ENCODE measurements around the gene NR3C2.

The NR3C2 gene

DNA sequence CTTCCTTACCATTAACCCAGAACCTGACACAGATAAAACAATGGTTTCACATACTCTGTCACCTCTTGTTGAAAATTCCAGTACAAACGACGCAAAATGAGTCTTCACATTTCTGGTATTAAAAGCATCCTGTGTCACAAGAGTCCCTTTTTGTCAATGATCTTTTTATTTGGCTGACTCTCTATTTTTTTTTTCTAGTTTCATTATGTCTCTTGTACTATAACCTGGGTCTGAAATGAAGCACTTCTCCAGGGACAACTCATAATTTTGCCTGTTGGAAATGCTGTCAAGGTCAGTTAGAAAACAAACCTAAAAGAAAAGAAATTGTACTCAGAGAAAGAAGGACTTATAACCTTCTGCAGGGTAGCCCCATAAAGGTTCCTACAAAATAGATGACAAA, 93.1 kb downstream of the NR3C2 start:
- Histone ChIP-seq H3K9ac (ENCODE audit: insufficient read length) (no peak overlapping the region), H3K27ac (no peak overlapping the region), H3K36me3 (ENCODE audit: insufficient read depth, low read length) (no peaks in the 10 kb centered on the region), H3K9me3 (ENCODE audit: low read depth, low read length) (no peaks in the 10 kb centered on the region), H3K4me3 (no peak overlapping the region)
- DNase-seq (ENCODE audit: low read depth, low spot score), result no peak
- TF ChIP-seq POLR2AphosphoS5 (IDR thresholded peaks at IDR 0.05; ENCODE audit: borderline replicate concordance, low read depth, low read length), result no peak
- TF ChIP-seq FOXP2 (optimal IDR thresholded peaks at IDR 0.05; ENCODE audit: control extremely low read depth, extremely low read length, insufficient read depth), result no peak
- no peak for TF ChIP-seq EZH2 (IDR thresholded peaks at IDR 0.05)

DNA sequence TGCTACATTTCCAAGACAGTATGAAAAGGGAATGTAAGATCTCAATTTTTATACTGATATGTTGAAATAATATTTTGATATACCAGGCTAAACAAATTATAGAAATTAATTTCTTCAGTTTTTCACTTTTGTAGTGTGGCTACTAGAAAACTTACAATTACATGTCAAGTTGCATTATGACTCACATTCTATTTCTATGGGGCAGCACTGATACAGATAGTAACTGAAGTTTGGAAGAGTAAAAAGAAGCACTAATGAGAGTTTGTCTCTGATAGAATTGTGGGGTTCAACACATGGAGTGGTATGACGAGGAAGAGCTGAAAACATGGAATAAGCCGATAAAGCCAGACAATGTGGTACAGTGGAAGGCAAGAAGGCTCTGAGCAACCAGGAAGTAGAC, 95.6 kb downstream of the NR3C2 start:
- no peak overlapping the region for H3K4me3 ChIP-seq
- TF ChIP-seq FOXP2 (optimal IDR thresholded peaks at IDR 0.05; ENCODE audit: control extremely low read depth, extremely low read length, insufficient read depth), result no peak
- H3K36me3 ChIP-seq (ENCODE audit: insufficient read depth, low read length), result no peaks in the 10 kb centered on the region
- H3K27ac ChIP-seq, result no peak overlapping the region
- H3K9me3 ChIP-seq (ENCODE audit: low read depth, low read length), result no peaks in the 10 kb centered on the region
- H3K9ac ChIP-seq (ENCODE audit: insufficient read length), result no peak overlapping the region
- no peak for DNase-seq (ENCODE audit: low read depth, low spot score)

DNA sequence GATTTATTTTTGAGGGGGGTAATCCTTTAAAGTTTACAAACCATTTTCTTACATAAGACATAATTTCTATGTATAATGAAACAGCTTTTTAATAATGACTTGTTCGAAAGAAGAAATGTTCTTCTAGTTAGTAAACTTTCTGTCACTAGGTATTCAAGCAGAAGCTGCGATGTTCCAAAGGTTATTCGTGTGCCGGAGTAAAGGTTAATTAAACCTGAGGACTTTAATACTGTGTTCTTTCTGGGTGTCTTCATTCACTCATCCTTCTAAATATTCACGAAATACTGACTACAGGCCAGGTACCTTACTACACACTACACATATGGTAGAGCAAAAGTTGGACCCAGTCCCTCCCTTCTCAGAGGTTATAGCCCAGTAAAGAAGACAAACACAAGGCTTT, 96.7 kb downstream of the NR3C2 start:
- no peaks in the 10 kb centered on the region for H3K36me3 ChIP-seq (ENCODE audit: insufficient read depth, low read length)
- no peaks in the 10 kb centered on the region for H3K9me3 ChIP-seq (ENCODE audit: low read depth, low read length)
- no peak overlapping the region for H3K9ac ChIP-seq (ENCODE audit: insufficient read length)
- H3K27ac ChIP-seq, result no peak overlapping the region
- no peak for DNase-seq (ENCODE audit: low read depth, low spot score)
- no peak for TF ChIP-seq EZH2 (IDR thresholded peaks at IDR 0.05)
- no peak for TF ChIP-seq FOXP2 (optimal IDR thresholded peaks at IDR 0.05; ENCODE audit: control extremely low read depth, extremely low read length, insufficient read depth)
- TF ChIP-seq POLR2AphosphoS5 (IDR thresholded peaks at IDR 0.05; ENCODE audit: borderline replicate concordance, low read depth, low read length), result no peak
- no peak overlapping the region for H3K4me3 ChIP-seq

DNA sequence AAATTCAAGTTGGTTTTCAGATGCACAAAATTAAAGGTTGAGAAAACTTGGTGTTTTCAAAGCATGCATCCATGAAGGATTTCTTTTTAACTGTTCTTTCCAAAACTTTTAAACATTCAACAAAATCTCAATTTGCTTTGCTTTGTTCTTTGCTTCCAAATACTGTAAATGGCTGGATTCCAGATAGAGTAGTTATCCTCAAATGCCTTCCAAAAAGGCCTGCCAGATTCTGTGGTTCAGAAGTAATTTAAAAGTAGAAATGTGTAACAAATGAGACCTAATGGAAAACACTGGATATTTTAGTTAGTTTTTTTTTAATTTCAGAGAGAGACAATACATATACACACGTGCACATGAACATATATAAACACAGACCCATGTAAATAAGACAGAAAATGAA, 97.3 kb downstream of the NR3C2 start:
- Histone ChIP-seq H3K27ac (no peak overlapping the region), H3K36me3 (ENCODE audit: insufficient read depth, low read length) (no peaks in the 10 kb centered on the region), H3K9me3 (ENCODE audit: low read depth, low read length) (no peaks in the 10 kb centered on the region), H3K9ac (ENCODE audit: insufficient read length) (no peak overlapping the region), H3K4me3 (no peak overlapping the region)
- no peak for TF ChIP-seq POLR2AphosphoS5 (IDR thresholded peaks at IDR 0.05; ENCODE audit: borderline replicate concordance, low read depth, low read length)
- TF ChIP-seq FOXP2 (optimal IDR thresholded peaks at IDR 0.05; ENCODE audit: control extremely low read depth, extremely low read length, insufficient read depth), result no peak
- TF ChIP-seq EZH2 (IDR thresholded peaks at IDR 0.05), result no peak
- no peak for DNase-seq (ENCODE audit: low read depth, low spot score)

DNA sequence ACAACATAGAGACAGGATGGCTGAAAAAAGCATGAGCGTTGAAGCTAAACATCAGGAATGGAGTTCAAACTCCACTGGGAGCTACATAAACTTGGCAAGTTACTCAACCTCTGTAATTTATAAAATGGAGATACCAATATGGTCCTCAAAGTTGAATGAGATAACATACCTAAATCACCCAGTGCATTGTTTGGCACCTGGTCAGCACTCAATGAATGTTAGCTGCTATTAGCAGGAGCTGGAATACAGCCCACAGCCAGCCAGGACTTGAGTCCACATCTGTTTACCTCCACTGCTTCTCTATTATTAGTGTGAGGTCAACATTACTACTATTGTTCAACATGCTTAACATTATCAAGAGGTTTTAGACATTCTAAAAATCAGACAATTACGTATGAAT, 97.9 kb downstream of the NR3C2 start:
- no peak overlapping the region for H3K9ac ChIP-seq (ENCODE audit: insufficient read length)
- no peaks in the 10 kb centered on the region for H3K9me3 ChIP-seq (ENCODE audit: low read depth, low read length)
- TF ChIP-seq FOXP2 (optimal IDR thresholded peaks at IDR 0.05; ENCODE audit: control extremely low read depth, extremely low read length, insufficient read depth) (no peak), POLR2AphosphoS5 (IDR thresholded peaks at IDR 0.05; ENCODE audit: borderline replicate concordance, low read depth, low read length) (no peak), EZH2 (IDR thresholded peaks at IDR 0.05) (no peak)
- no peak for DNase-seq (ENCODE audit: low read depth, low spot score)
- no peak overlapping the region for H3K4me3 ChIP-seq
- no peaks in the 10 kb centered on the region for H3K36me3 ChIP-seq (ENCODE audit: insufficient read depth, low read length)
- no peak overlapping the region for H3K27ac ChIP-seq

DNA sequence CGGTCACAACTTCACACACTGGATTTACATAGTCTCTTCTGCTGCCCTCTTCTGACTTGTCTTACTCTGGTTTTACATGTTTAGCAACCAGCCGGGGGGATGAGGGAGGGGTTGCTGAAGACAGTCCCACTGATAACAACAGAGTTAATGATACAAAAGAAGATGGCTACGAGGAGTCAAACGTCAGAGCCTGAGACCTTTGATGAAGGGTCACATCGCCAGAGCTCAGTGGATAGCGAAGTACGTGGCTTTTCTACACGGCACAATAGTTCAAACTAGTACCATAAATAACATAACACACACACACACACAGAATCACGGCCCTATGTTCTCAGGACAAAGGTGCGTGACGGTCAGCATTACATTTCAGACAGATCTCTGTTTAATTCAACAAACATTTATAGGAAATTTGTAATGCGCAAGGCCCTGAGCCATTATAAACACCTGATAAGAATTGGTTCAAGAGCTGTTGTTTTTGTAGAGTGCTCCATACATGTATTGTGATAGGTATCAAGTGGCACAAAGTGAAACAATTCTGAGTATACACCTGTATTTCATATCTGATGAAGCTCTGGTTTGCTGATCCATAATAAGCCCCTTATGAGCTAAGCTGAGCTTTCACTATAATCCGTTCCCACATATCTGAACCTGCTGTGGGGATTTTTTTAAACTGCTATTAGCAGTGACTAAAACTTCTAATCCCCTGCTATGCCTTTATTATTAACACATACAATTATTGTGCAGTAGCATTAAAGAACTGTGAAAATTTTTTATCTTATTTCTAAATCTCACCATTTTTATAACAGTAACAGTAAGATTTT, 100.0 kb downstream of the NR3C2 start:
- TF ChIP-seq POLR2AphosphoS5 (IDR thresholded peaks at IDR 0.05; ENCODE audit: borderline replicate concordance, low read depth, low read length), result no peak
- no peak for TF ChIP-seq FOXP2 (optimal IDR thresholded peaks at IDR 0.05; ENCODE audit: control extremely low read depth, extremely low read length, insufficient read depth)
- no peak for TF ChIP-seq EZH2 (IDR thresholded peaks at IDR 0.05)
- DNase-seq (ENCODE audit: low read depth, low spot score), result no peak
- H3K36me3 ChIP-seq (ENCODE audit: insufficient read depth, low read length), result no peaks in the 10 kb centered on the region
- H3K27ac ChIP-seq, result no peak overlapping the region
- H3K4me3 ChIP-seq, result no peak overlapping the region
- no peaks in the 10 kb centered on the region for H3K9me3 ChIP-seq (ENCODE audit: low read depth, low read length)
- H3K9ac ChIP-seq (ENCODE audit: insufficient read length), result no peak overlapping the region

DNA sequence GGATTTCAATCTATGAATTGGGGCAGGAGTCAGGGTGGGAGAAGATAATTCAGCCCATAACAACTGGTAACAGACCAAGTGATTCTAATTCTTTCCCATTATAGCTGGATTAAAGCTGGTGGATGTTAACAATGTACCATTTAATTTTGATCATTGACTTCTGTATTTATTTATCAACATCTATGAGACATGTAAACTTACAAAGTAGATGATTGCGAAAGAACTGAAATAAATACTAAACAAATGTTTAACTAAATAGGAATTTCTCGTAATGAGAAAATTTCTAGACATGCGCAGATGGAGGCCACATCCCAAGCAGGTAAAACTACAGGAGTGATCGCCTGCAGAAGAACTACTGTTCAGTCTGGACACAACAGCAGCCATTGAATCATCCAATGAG, 107.1 kb downstream of the NR3C2 start:
- no peak overlapping the region for H3K27ac ChIP-seq
- DNase-seq (ENCODE audit: low read depth, low spot score), result no peak
- no peak overlapping the region for H3K4me3 ChIP-seq
- TF ChIP-seq EZH2 (IDR thresholded peaks at IDR 0.05) (no peak), POLR2AphosphoS5 (IDR thresholded peaks at IDR 0.05; ENCODE audit: borderline replicate concordance, low read depth, low read length) (no peak), FOXP2 (optimal IDR thresholded peaks at IDR 0.05; ENCODE audit: control extremely low read depth, extremely low read length, insufficient read depth) (no peak)
- no peak overlapping the region for H3K9ac ChIP-seq (ENCODE audit: insufficient read length)
- no peaks in the 10 kb centered on the region for H3K9me3 ChIP-seq (ENCODE audit: low read depth, low read length)
- no peaks in the 10 kb centered on the region for H3K36me3 ChIP-seq (ENCODE audit: insufficient read depth, low read length)

DNA sequence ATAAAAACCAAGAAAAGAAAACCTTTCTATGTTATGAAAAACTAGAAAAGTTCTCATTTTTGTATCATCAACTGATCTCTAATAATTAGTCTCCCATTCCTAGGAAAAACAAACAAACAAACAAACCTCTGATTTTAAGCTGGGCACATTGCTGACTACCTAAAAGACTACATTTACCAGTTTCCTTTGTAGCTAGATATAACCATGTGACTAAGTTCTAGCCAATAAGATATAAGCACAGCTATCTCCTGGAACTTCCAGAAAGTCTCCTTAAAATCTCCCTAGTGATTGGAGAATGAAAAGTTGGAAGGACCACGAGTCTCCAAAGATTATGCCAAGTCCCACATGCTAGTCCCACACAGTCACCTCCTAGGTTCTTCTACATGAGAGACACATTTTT, 108.9 kb downstream of the NR3C2 start:
- Histone ChIP-seq H3K9me3 (ENCODE audit: low read depth, low read length) (no peaks in the 10 kb centered on the region), H3K4me3 (no peak overlapping the region), H3K36me3 (ENCODE audit: insufficient read depth, low read length) (no peaks in the 10 kb centered on the region), H3K9ac (ENCODE audit: insufficient read length) (no peak overlapping the region), H3K27ac (no peak overlapping the region)
- DNase-seq (ENCODE audit: low read depth, low spot score), result no peak
- no peak for TF ChIP-seq POLR2AphosphoS5 (IDR thresholded peaks at IDR 0.05; ENCODE audit: borderline replicate concordance, low read depth, low read length)
- TF ChIP-seq EZH2 (IDR thresholded peaks at IDR 0.05), result no peak
- no peak for TF ChIP-seq FOXP2 (optimal IDR thresholded peaks at IDR 0.05; ENCODE audit: control extremely low read depth, extremely low read length, insufficient read depth)

DNA sequence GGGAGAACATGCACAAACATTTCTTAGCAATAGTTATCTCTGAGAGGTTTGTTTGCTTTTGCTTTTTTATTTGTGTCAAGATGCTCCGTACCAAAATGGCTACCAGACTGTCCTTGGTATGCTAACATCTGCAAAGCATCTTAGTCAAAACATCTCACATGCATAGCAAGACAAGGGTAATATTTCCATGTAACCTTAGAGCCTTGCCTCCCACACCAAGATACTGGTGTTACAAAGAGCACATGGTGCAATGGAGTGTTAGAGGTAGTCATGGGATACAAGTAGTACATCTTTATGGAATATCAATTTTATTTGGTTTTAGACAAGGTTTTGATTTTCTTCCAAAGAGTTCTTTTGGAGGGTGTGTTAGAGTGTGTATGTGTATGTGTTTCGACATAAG, 109.7 kb downstream of the NR3C2 start:
- H3K36me3 ChIP-seq (ENCODE audit: insufficient read depth, low read length), result no peaks in the 10 kb centered on the region
- no peaks in the 10 kb centered on the region for H3K9me3 ChIP-seq (ENCODE audit: low read depth, low read length)
- no peak overlapping the region for H3K27ac ChIP-seq
- TF ChIP-seq POLR2AphosphoS5 (IDR thresholded peaks at IDR 0.05; ENCODE audit: borderline replicate concordance, low read depth, low read length) (no peak), EZH2 (IDR thresholded peaks at IDR 0.05) (no peak), FOXP2 (optimal IDR thresholded peaks at IDR 0.05; ENCODE audit: control extremely low read depth, extremely low read length, insufficient read depth) (no peak)
- no peak overlapping the region for H3K9ac ChIP-seq (ENCODE audit: insufficient read length)
- no peak for DNase-seq (ENCODE audit: low read depth, low spot score)
- no peak overlapping the region for H3K4me3 ChIP-seq
